K562 (cell line): ENCODE measurements around the gene PSMC3IP. TPM values are rescaled to one million over a fixed set of nuclear protein-coding genes. Genes with fewer than 3 reads are reported as not detected.

Experiments
- CBFB ChIP-seq: sonication (generic); formaldehyde crosslinking; IDR thresholded peaks from 2 replicates; pipeline ENCODE4 v1.4.0; 2020; ENCODE audit warnings: mild to moderate bottlenecking, missing genetic modification reagents
- DMBX1 ChIP-seq: fragments of 250-450 bp; sonication (Bioruptor Pico); IDR thresholded peaks from 2 replicates; pipeline ENCODE4 v1.8.0; 2022; ENCODE audit warnings: inconsistent platforms, mild to moderate bottlenecking, moderate library complexity, borderline replicate concordance
- ETV5 ChIP-seq: sonication (generic); formaldehyde crosslinking; IDR thresholded peaks from 2 replicates; pipeline ENCODE4 v1.4.0; 2020; ENCODE audit warnings: low read depth, mild to moderate bottlenecking, missing genetic modification reagents
- IRF1 ChIP-seq: sonication (generic); formaldehyde crosslinking; IDR thresholded peaks from 2 replicates; pipeline ENCODE4 v1.8.0; 2022; ENCODE audit warnings: missing genetic modification reagents, mild to moderate bottlenecking, borderline replicate concordance
- KAT7 ChIP-seq: sonication (generic); formaldehyde crosslinking; IDR thresholded peaks from 2 replicates; pipeline ENCODE4 v1.8.0; 2022; ENCODE audit warnings: missing genetic modification reagents, mild to moderate bottlenecking, borderline replicate concordance
- NR3C1 ChIP-seq: sonication (generic); formaldehyde crosslinking; IDR thresholded peaks from 2 replicates; pipeline ENCODE4 v1.8.1; 2022; ENCODE audit warnings: missing genetic modification reagents
- RREB1 ChIP-seq: fragments of 250-450 bp; sonication (Bioruptor Pico); IDR thresholded peaks from 2 replicates; pipeline ENCODE4 v1.4.0; 2020
- TCF7 ChIP-seq: sonication (generic); IDR thresholded peaks from 2 replicates; pipeline ENCODE4 v1.6.1; 2016; ENCODE audit warnings: antibody characterized with exemption, borderline replicate concordance
- ZBTB43 ChIP-seq: sonication (generic); formaldehyde crosslinking; IDR thresholded peaks from 2 replicates; pipeline ENCODE4 v1.8.0; 2023; ENCODE audit warnings: mild to moderate bottlenecking, missing genetic modification reagents
- ZC3H4 ChIP-seq: sonication (generic); formaldehyde crosslinking; IDR thresholded peaks from 2 replicates; pipeline ENCODE4 v1.9.0; 2021; ENCODE audit warnings: missing genetic modification reagents, borderline replicate concordance
- polyA plus RNA-seq, 8 experiments: library from polyadenylated mRNA; depleted of rRNA in 4 of 8; stranded (reverse) in 5 of 8; unstranded in 3 of 8; fragments of >200 nt; fragmentation: Nextera tagmentation in 2 of 8; fragmentation: Illumina TruSeq in 1 of 8; extraction: Ambion mirVana in 2 of 8; extraction: Trizol in 1 of 8; gene quantifications; 2 replicates each; pipeline versions ENCODE4 v1.2.1 to v1.2.3, GENCODE V29; 2011 to 2014; ENCODE audit warnings: inconsistent platforms in 1 of 8, missing spikeins in 1 of 8
- total RNA-seq, 7 experiments: library from RNA; depleted of rRNA in 6 of 7; stranded (reverse); fragments of >200 nt in 6 of 7; fragmentation: Illumina TruSeq in 2 of 7; extraction: Trizol in 2 of 7; gene quantifications; 2 replicates each; pipeline versions ENCODE4 v1.2.1 to v1.2.3, GENCODE V29; 2011 to 2021; ENCODE audit warnings: low replicate concordance in 1 of 7

Gene PSMC3IP
- total and polyA plus RNA-seq, 9 of the 15 experiments (the other 6 are each of a cell fraction or from before 2014, with no cell fraction given), result 13.8 to 65.6 (median 32.8) TPM

GRCh38 chr17:42535155-42536047, 42.1 kb downstream of the PSMC3IP start (continued):
- TF ChIP-seq RREB1 (peak; percentile 97), ZBTB43 (CRISPR knock-in tag) (no peak), NR3C1 (no peak), TCF7 (no peak), CBFB (no peak), KAT7 (CRISPR knock-in tag) (no peak), ZC3H4 (no peak), IRF1 (CRISPR knock-in tag) (no peak), DMBX1 (CRISPR knock-in tag) (peak; percentile 99), ETV5 (CRISPR knock-in tag) (no peak)
